Cardiac fibroblast (primary cell): ENCODE measurements around the gene ZC3H4.

ENCODE experiments used
- DNase-seq, 2 donors: peaks; one replicate each; pipeline versions ENCODE4 v3.0.0 to v3.0.0-alpha.2; 2010; ENCODE audit warnings: low read depth in 2 of 2
- H3K4me3 ChIP-seq, 2 donors: replicated peaks in 1 of 2; 1 replicate in 1 of 2; 2 replicates in 1 of 2; pipeline ENCODE4 v1.5.1; 2011; ENCODE audit warnings: low read depth in 2 of 2, low read length in 2 of 2, mild to moderate bottlenecking in 2 of 2, moderate library complexity in 1 of 2
- CTCF ChIP-seq: IDR thresholded peaks from one replicate; pipeline ENCODE4 v1.5.1; 2011; ENCODE audit warnings: low read depth, mild to moderate bottlenecking, low read length, inconsistent platforms

Gene ZC3H4

GRCh38 chr19:47125669-47125938 lies 12.0 kb upstream of the ZC3H4 start:
- TF ChIP-seq CTCF: no peak
- no peak for DNase-seq
- no peak overlapping the region for H3K4me3 ChIP-seq

DNA sequence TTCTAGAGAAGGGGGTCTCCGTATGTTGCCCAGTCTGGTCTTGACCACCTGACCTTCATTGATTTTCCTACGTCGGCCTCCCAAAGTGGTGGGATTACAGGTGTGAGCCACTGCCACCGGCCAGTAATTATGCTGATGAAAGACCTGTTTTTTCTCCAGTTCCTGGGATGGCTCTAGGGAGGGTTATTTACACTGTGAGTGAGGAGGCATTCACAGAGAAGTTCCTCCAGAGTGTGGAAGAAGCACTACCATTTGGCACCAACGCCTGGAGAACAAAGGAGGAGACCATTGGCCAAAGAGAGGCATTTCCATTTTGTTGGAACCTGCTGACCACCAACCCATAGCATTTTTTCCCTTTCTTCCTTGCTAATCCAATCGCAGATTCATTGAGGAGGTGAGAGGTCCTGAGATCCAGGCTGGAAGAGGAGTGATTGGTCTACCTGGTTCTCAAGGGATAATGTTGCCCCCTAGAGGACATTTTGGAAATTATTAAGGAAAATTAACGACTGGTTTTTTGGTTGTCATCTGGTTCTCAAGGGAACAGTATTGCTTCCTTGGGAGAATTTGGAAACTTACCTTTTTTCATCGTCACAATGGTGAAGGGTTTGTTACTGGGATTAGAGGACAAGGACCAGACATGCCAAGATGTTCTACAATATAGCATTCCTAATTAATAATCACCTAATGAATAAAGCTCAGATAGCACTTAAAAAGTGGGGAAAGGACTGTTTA lies 11.5 kb upstream of the ZC3H4 start:
- DNase-seq: peak; percentile 82 to 86
- peak; percentile 61 for TF ChIP-seq CTCF
- H3K4me3 ChIP-seq: no peak overlapping the region

DNA sequence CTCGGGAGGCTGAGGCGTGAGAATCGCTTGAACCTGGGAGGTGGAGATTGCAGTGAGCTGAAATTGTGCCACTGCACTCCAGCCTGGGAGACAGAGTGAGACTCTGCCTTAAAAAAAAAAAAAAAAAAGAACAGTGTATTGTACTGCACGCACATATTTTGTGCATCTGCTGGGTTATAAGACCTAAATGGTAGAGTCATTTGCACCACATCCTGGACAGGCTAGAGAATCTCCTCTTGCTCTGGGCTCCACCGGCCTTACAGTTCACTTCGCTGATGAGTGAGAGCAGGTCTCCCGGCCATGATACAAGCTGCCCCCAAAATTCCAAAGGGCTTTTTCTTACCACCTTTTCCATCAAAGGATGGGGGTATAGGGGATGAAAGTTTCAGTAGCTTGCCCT lies 9.8 kb upstream of the ZC3H4 start:
- no peak overlapping the region for H3K4me3 ChIP-seq
- TF ChIP-seq CTCF: no peak
- DNase-seq: no peak

- H3K4me3 ChIP-seq: no peak overlapping the region
- DNase-seq: peak; percentile 66 to 87
- no peak for TF ChIP-seq CTCF
Observed at GRCh38 chr19:47122359-47123335, 9.1 kb upstream of the ZC3H4 start.

- H3K4me3 ChIP-seq: no peak overlapping the region
- no peak for TF ChIP-seq CTCF
- no peak for DNase-seq
Observed at GRCh38 chr19:47120470-47121067, 7.0 kb upstream of the ZC3H4 start.

DNA sequence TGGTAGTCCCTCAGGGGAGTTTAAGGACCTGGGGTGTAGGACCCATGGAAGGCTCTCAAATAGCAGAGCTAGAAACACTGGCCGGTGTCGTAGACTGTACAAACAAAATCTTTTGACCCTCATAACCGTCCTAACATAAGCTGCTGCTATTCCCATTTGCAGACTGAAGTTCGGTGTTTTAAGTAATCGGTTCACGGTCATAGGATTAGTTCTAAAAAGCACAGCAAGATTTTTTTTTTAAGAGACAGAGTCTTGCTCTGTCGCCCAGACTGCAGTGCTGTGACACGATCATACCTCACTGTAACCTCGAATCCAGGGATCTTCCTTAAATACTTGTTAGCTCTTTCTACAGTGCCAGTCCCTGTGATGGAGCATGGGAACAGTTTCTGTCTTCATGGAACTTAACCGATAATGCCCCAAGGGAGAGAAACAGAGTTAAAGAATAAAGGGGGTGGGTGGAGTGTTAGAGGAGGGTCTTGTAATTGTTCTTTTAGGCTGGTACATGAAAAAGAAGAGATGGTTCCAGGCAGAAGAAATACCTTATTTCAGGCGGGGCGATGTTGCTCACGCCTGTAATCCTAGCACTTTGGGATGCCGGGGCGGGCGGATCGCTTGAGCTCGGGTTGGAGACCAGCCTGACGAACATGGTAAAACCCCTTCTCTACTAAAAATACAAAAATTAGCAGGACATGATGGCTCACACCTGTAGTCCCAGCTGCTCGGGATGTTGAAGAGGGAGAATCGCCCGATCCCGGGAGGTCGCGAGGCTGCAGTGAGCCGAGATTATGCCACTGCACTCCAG lies 475 bp upstream of the ZC3H4 start:
- TF ChIP-seq CTCF: no peak
- peak overlapping the region; percentile 77 to 86 for H3K4me3 ChIP-seq
- DNase-seq: no peak
